IPS-15b (cell line): Measurements from ENCODE around the gene OGFOD1.

ENCODE experiments used
- H3K27me3 ChIP-seq: one replicate; pipeline ENCODE4 v1.6.1; 2013; ENCODE audit warnings: low read length; ENCODE audit not compliant: control insufficient read depth, insufficient read depth
- H3K36me3 ChIP-seq: one replicate; pipeline ENCODE4 v1.6.1; 2013; ENCODE audit warnings: low read length; ENCODE audit not compliant: control insufficient read depth, insufficient read depth
- H3K4me1 ChIP-seq: one replicate; pipeline ENCODE4 v1.6.1; 2013; ENCODE audit warnings: mild to moderate bottlenecking, low read length; ENCODE audit not compliant: control insufficient read depth, insufficient read depth
- H3K4me3 ChIP-seq: one replicate; pipeline ENCODE4 v1.5.1; 2013; ENCODE audit warnings: low read depth, low read length
- H3K9ac ChIP-seq: one replicate; pipeline ENCODE4 v1.6.1; 2013; ENCODE audit warnings: low read depth, mild to moderate bottlenecking, low read length
- H3K9me3 ChIP-seq: one replicate; pipeline ENCODE4 v1.6.1; 2013; ENCODE audit warnings: mild to moderate bottlenecking, low read length; ENCODE audit not compliant: control insufficient read depth, insufficient read depth

Gene OGFOD1

DNA sequence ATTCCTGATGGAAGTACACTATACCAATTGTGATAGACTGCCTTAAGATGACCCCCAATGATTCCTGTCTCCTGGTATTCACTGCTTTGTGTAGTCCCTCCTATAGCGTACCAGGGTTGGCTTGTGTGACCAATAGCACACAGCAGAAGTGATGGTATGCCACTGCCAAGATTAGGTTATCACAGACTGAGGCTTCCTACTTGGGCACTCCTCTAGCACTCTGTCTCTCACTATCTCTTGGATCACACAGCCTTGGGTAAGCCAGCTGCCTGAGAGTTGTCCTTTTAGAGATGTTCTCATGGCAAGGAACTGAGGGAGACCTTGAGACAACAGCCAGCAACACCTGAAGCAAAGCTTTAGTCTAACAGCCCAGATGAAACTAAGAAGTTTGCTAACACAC, 13.3 kb upstream of the OGFOD1 start:
- Histone ChIP-seq H3K9ac (no peak overlapping the region), H3K4me1 (no peaks in the 10 kb centered on the region), H3K36me3 (peaks cover 15% of the 10 kb centered on the region), H3K9me3 (no peaks in the 10 kb centered on the region), H3K27me3 (no peaks in the 10 kb centered on the region), H3K4me3 (no peak overlapping the region)

GRCh38 chr16:56447286-56447685, 4.1 kb upstream of the OGFOD1 start:
- H3K9ac ChIP-seq: no peak overlapping the region
- peaks cover 5% of the 10 kb centered on the region for H3K36me3 ChIP-seq
- H3K27me3 ChIP-seq: no peaks in the 10 kb centered on the region
- H3K9me3 ChIP-seq: no peaks in the 10 kb centered on the region
- no peak overlapping the region for H3K4me3 ChIP-seq
- H3K4me1 ChIP-seq: peaks cover 9% of the 10 kb centered on the region

GRCh38 chr16:56448005-56448404, 3.3 kb upstream of the OGFOD1 start:
- Histone ChIP-seq H3K9me3 (no peaks in the 10 kb centered on the region), H3K4me3 (no peak overlapping the region), H3K27me3 (no peaks in the 10 kb centered on the region), H3K4me1 (peaks cover 14% of the 10 kb centered on the region), H3K9ac (peak overlapping the region; percentile 26), H3K36me3 (peaks cover 5% of the 10 kb centered on the region)

DNA sequence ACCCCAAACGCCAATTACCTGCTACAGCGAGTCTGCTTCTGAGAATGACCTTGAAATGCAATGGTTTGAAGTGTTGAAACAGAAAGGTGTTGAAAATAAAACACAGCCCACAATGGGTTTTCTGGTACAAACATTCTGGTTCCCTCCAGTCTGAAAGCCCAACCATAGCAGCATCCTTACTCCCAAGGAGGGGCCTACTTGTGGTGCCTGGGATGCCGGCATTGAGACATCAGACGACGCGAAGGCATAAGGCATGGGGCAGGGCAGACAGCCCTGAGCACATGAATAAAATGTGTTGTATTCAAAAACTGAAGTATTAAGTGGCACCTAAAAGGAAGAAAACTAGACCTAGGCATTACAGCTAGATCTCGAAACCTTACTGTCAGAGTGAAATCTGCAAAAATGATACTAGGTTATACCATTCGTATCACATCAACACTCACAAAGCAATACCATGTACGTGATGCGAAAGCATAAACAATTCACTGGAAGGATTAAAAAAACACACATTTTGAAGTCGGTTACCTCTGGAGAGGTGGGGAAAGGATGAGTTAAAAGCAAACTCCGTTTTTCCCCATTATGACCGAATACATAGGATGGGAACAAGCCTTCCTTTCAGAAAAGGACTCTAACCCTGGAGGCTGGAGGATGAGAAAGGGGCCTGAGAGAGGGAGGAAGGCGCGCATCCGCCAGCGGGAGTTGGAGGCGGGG, 924 bp upstream of the OGFOD1 start:
- H3K4me1 ChIP-seq: peaks cover 14% of the 10 kb centered on the region
- H3K27me3 ChIP-seq: no peaks in the 10 kb centered on the region
- H3K36me3 ChIP-seq: peaks cover 2% of the 10 kb centered on the region
- peak overlapping the region; percentile 79 for H3K9ac ChIP-seq
- H3K9me3 ChIP-seq: no peaks in the 10 kb centered on the region
- peak overlapping the region; percentile 96 for H3K4me3 ChIP-seq

DNA sequence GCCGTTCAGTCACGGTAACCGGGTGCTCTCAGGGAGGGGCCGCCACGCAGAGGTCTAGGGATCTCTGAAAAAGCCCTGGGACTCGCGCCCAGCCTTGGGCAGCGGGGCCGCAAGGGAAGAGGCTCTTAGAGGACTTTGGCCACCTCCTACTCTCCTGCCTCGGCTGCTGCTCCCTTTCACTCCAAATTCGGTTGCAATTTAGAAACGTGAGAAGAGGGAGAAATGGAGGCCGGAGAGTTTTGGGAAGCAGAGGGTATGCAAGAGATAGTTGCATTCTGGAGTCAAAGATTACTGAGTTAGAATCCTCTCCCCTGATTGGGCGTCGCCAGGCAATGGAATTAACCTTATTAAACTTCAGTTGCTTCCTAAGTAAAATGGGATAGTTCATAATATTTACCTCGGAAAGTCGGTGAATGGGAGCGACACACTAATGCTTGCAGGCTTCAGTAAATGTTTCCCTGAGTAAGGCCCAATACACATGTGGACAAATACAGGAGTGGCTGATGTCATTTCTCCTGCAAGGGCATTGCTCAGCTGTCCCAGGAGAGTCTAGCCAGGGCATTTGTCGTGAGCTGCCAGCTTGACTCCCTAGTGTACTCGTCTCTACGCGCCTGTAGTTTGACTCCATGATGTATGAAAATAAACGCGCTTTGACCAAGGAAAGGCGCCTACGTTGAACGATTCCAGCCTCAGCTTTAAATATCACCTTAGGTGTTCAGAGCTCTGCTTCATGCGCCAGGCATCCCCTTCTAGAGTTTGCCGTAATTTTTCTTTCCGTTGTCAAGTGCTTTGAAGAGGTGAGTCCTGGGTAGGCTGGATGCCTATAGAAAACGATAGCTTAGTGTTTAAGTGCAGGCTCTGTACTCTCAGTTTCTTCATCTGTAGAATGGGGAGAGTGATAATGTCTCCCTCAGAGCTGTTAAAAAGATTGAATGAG, 667 bp downstream of the OGFOD1 start:
- Histone ChIP-seq H3K27me3 (no peaks in the 10 kb centered on the region), H3K9ac (peak overlapping the region; percentile 86), H3K9me3 (no peaks in the 10 kb centered on the region), H3K4me1 (peaks cover 14% of the 10 kb centered on the region), H3K36me3 (peaks cover 10% of the 10 kb centered on the region), H3K4me3 (peak overlapping the region; percentile 96)

DNA sequence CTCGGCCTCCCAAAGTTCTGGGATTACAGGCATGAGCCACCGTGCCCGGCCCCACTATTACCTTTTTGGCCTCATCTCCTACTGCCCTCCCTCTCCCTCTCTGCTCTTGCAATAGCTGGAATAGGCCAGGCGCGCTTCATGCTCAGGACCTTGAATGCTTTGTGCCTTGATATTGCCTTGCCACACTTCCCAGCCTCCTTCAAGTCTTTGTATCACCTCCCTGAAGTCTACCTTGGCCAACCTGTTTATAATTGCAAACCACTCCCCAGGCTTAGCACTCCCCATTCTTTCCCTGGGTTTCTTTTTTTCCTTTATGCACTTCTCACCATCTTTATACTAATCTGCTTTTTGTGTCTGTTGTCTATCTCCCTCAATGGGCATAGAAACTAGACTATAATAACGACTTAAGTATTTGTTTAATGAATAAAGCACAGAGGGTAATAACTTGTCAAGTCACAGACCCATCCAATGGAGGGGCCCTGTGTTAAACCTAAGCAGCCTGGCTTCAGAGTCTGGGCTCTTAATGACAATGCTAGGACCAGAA, 6.6 kb downstream of the OGFOD1 start:
- Histone ChIP-seq H3K27me3 (no peaks in the 10 kb centered on the region), H3K36me3 (peaks cover 19% of the 10 kb centered on the region), H3K9ac (no peak overlapping the region), H3K4me3 (no peak overlapping the region), H3K4me1 (no peaks in the 10 kb centered on the region), H3K9me3 (no peaks in the 10 kb centered on the region)

GRCh38 chr16:56460101-56460500, 8.7 kb downstream of the OGFOD1 start:
- Histone ChIP-seq H3K4me3 (no peak overlapping the region), H3K9ac (no peak overlapping the region), H3K36me3 (peaks cover 22% of the 10 kb centered on the region), H3K27me3 (no peaks in the 10 kb centered on the region), H3K4me1 (no peaks in the 10 kb centered on the region), H3K9me3 (no peaks in the 10 kb centered on the region)

DNA sequence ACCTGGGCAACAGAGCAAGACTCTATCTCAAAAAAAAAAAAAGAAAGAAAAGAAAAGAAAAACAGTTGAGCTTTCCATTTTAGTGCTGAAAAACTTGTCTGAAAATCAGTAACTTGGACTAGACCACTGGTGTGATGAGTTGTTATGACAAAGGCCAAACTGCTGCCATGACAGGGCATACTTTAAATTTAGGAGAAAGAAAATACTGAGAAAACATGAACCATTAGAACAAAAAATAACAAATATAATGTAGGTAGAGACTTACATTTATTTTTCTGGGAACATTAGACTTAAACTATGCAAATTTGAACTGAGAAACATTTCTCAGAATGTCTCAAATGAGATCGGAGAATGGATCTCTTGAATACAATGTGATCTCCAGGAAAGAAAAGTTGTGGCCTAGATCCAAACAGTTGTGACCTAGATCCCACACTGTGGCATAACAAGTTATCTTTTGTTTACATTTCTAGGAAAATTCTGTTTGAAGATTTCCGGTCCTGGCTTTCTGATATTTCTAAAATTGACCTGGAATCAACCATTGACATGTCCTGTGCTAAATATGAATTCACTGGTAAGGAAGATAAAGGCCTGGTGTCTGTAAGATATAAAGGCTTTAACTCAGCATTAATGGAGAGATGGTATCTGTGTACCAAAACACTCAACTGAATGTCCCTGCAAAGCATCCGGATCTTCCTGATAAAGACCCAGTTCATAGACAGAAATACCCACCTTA, 10.9 kb downstream of the OGFOD1 start:
- Histone ChIP-seq H3K9me3 (no peaks in the 10 kb centered on the region), H3K9ac (no peak overlapping the region), H3K27me3 (no peaks in the 10 kb centered on the region), H3K4me1 (no peaks in the 10 kb centered on the region), H3K36me3 (peaks cover 17% of the 10 kb centered on the region), H3K4me3 (no peak overlapping the region)

DNA sequence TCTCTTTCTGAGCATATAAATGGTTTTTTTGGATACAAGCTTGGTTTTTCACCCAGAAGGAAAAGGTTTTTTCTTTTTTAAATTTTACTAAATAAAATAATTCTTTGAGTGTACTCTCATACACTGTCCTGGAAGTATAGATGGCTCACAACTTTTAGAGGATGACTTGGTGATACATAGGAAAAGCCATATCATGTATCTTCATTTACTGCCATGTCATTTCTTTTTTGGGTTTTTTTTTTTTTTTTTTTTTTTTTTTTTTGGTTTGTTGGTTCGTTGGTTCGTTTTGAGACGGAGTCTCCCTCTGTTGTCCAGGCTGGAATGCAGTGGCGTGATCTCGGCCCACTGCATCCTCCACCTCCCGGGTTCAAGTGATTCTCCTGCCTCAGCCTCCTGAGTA, 11.8 kb downstream of the OGFOD1 start:
- H3K36me3 ChIP-seq: peaks cover 17% of the 10 kb centered on the region

DNA sequence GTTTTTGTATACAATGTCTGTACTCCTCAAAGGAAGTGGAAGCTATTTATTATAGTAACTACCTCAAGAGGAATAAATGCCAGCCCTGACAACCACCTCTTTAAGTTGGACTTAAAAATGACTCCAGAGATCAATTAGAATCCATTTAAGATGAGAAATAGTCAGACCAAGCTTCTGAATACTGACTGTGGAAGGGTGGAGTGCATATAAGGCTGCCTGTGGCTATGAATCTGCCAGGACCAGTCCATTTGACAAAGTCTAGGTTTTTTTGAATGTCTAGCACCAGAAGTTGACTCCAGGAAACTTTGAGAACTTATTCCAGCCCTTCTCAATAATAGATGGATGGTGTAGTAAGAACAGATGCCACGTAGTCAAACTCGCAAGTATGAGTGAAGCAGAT, 15.0 kb downstream of the OGFOD1 start:
- no peaks in the 10 kb centered on the region for H3K9me3 ChIP-seq
- H3K27me3 ChIP-seq: no peaks in the 10 kb centered on the region
- H3K4me3 ChIP-seq: no peak overlapping the region
- H3K36me3 ChIP-seq: peaks cover 36% of the 10 kb centered on the region
- no peaks in the 10 kb centered on the region for H3K4me1 ChIP-seq
- no peak overlapping the region for H3K9ac ChIP-seq

More for the DNA sequence above, 11.8 kb downstream of the OGFOD1 start:
- Histone ChIP-seq H3K4me3 (no peak overlapping the region), H3K9me3 (no peaks in the 10 kb centered on the region), H3K4me1 (no peaks in the 10 kb centered on the region), H3K9ac (no peak overlapping the region), H3K27me3 (no peaks in the 10 kb centered on the region)

- H3K9me3 ChIP-seq: no peaks in the 10 kb centered on the region
- H3K9ac ChIP-seq: no peak overlapping the region
- peaks cover 50% of the 10 kb centered on the region for H3K36me3 ChIP-seq
- H3K4me1 ChIP-seq: no peaks in the 10 kb centered on the region
- no peaks in the 10 kb centered on the region for H3K27me3 ChIP-seq
- H3K4me3 ChIP-seq: no peak overlapping the region
These were observed 17.4 kb downstream of the OGFOD1 start for GRCh38 chr16:56468800-56469199.
